Muscle layer of duodenum (tissue), 2 donors: ENCODE measurements around the gene RPL37A.
A peak's percentile ranks its signal among the peaks of the same experiment; 100 is the strongest.

Source experiments
- H3K27ac ChIP-seq: one replicate; pipeline ENCODE4 v1.7.0; 2013; ENCODE audit warnings: mild to moderate bottlenecking, low read length
- H3K27me3 ChIP-seq: one replicate; pipeline ENCODE4 v1.7.0; 2013; ENCODE audit warnings: low read depth, mild to moderate bottlenecking, control low read depth, low read length
- H3K36me3 ChIP-seq, 2 donors: one replicate each; pipeline ENCODE4 v1.7.0; 2013; ENCODE audit warnings: low read length in 2 of 2, control low read depth in 1 of 2, mild to moderate bottlenecking in 1 of 2; ENCODE audit not compliant: insufficient read depth in 2 of 2, control insufficient read depth in 1 of 2
- H3K4me1 ChIP-seq, 2 donors: one replicate each; pipeline ENCODE4 v1.7.0; 2013; ENCODE audit warnings: low read length in 2 of 2, mild to moderate bottlenecking in 2 of 2, control low read depth in 1 of 2, moderate library complexity in 1 of 2; ENCODE audit not compliant: insufficient read depth in 2 of 2, control insufficient read depth in 1 of 2
- H3K4me3 ChIP-seq, 2 donors: one replicate each; pipeline ENCODE4 v1.7.0; 2013; ENCODE audit warnings: low read length in 2 of 2, low read depth in 1 of 2, mild to moderate bottlenecking in 1 of 2
- H3K9me3 ChIP-seq, 2 donors: one replicate each; pipeline ENCODE4 v1.7.0; 2013; ENCODE audit warnings: low read length in 2 of 2, control low read depth in 1 of 2, mild to moderate bottlenecking in 1 of 2; ENCODE audit not compliant: control insufficient read depth in 1 of 2
- donor health status: healthy.

RPL37A gene

GRCh38 chr2:216536734-216537210, 38.1 kb downstream of the RPL37A start:
- H3K4me3 ChIP-seq, result no peak overlapping the region
- H3K9me3 ChIP-seq, result no peaks in the 10 kb centered on the region
- H3K36me3 ChIP-seq, result no peaks in the 10 kb centered on the region
- H3K27ac ChIP-seq, result peak overlapping the region; percentile 7
- H3K27me3 ChIP-seq, result no peaks in the 10 kb centered on the region
- H3K4me1 ChIP-seq, result peaks cover 8 to 31% of the 10 kb centered on the region in 2 donors

- H3K27ac ChIP-seq, result no peak overlapping the region
- H3K4me1 ChIP-seq, result peaks cover 8 to 31% of the 10 kb centered on the region in 2 donors
- no peaks in the 10 kb centered on the region for H3K36me3 ChIP-seq
These were observed 38.7 kb downstream of the RPL37A start for GRCh38 chr2:216537366-216537765.

GRCh38 chr2:216538538-216538937, 39.9 kb downstream of the RPL37A start:
- Histone ChIP-seq H3K36me3 (no peaks in the 10 kb centered on the region), H3K4me1 (peaks cover 8 to 31% of the 10 kb centered on the region in 2 donors), H3K9me3 (no peaks in the 10 kb centered on the region), H3K27ac (no peak overlapping the region), H3K27me3 (no peaks in the 10 kb centered on the region), H3K4me3 (no peak overlapping the region)

More at GRCh38 chr2:216537366-216537765, 38.7 kb downstream of the RPL37A start:
- no peak overlapping the region for H3K4me3 ChIP-seq
- no peaks in the 10 kb centered on the region for H3K9me3 ChIP-seq
- H3K27me3 ChIP-seq, result no peaks in the 10 kb centered on the region

GRCh38 chr2:216539120-216539519, 40.5 kb downstream of the RPL37A start:
- peaks cover 8 to 31% of the 10 kb centered on the region in 2 donors for H3K4me1 ChIP-seq
- H3K27ac ChIP-seq, result peak overlapping the region; percentile 47
- no peaks in the 10 kb centered on the region for H3K9me3 ChIP-seq
- H3K27me3 ChIP-seq, result no peaks in the 10 kb centered on the region
- no peaks in the 10 kb centered on the region for H3K36me3 ChIP-seq
- H3K4me3 ChIP-seq, result no peak overlapping the region

GRCh38 chr2:216539791-216540241, 41.2 kb downstream of the RPL37A start:
- H3K4me3 ChIP-seq, result no peak overlapping the region
- H3K4me1 ChIP-seq, result peaks cover 5 to 31% of the 10 kb centered on the region in 2 donors
- H3K27me3 ChIP-seq, result no peaks in the 10 kb centered on the region
- peak overlapping the region; percentile 47 for H3K27ac ChIP-seq
- no peaks in the 10 kb centered on the region for H3K36me3 ChIP-seq
- no peaks in the 10 kb centered on the region for H3K9me3 ChIP-seq

- H3K27ac ChIP-seq, result no peak overlapping the region
- H3K36me3 ChIP-seq, result no peaks in the 10 kb centered on the region
- peaks cover 0 to 26% of the 10 kb centered on the region in 2 donors for H3K4me1 ChIP-seq
- no peak overlapping the region for H3K4me3 ChIP-seq
- H3K27me3 ChIP-seq, result no peaks in the 10 kb centered on the region
- no peaks in the 10 kb centered on the region for H3K9me3 ChIP-seq
These were observed 42.3 kb downstream of the RPL37A start for GRCh38 chr2:216540920-216541319.

GRCh38 chr2:216541505-216541904, 42.9 kb downstream of the RPL37A start:
- Histone ChIP-seq H3K36me3 (no peaks in the 10 kb centered on the region), H3K27me3 (no peaks in the 10 kb centered on the region), H3K4me3 (no peak overlapping the region), H3K27ac (no peak overlapping the region), H3K9me3 (no peaks in the 10 kb centered on the region), H3K4me1 (peaks cover 0 to 24% of the 10 kb centered on the region in 2 donors)

GRCh38 chr2:216545359-216545758, 46.7 kb downstream of the RPL37A start:
- Histone ChIP-seq H3K4me1 (peaks cover 0 to 15% of the 10 kb centered on the region in 2 donors), H3K36me3 (no peaks in the 10 kb centered on the region), H3K4me3 (no peak overlapping the region), H3K27me3 (no peaks in the 10 kb centered on the region), H3K9me3 (no peaks in the 10 kb centered on the region), H3K27ac (no peak overlapping the region)

- no peaks in the 10 kb centered on the region for H3K9me3 ChIP-seq
- H3K27me3 ChIP-seq, result no peaks in the 10 kb centered on the region
- H3K27ac ChIP-seq, result peak overlapping the region; percentile 46
- no peak overlapping the region for H3K4me3 ChIP-seq
- H3K4me1 ChIP-seq, result peaks cover 0 to 7% of the 10 kb centered on the region in 2 donors
- no peaks in the 10 kb centered on the region for H3K36me3 ChIP-seq
These were observed 47.6 kb downstream of the RPL37A start for GRCh38 chr2:216546241-216546640.

GRCh38 chr2:216546641-216547403, 48.2 kb downstream of the RPL37A start:
- Histone ChIP-seq H3K9me3 (no peaks in the 10 kb centered on the region), H3K4me3 (no peak overlapping the region), H3K27ac (peak overlapping the region; percentile 46), H3K4me1 (peaks cover 0 to 7% of the 10 kb centered on the region in 2 donors), H3K36me3 (no peaks in the 10 kb centered on the region), H3K27me3 (no peaks in the 10 kb centered on the region)

- no peaks in the 10 kb centered on the region for H3K36me3 ChIP-seq
- no peaks in the 10 kb centered on the region for H3K9me3 ChIP-seq
- no peak overlapping the region for H3K4me3 ChIP-seq
- H3K4me1 ChIP-seq, result peaks cover 0 to 7% of the 10 kb centered on the region in 2 donors
- peak overlapping the region; percentile 7 for H3K27ac ChIP-seq
- no peaks in the 10 kb centered on the region for H3K27me3 ChIP-seq
These were observed 50.3 kb downstream of the RPL37A start for GRCh38 chr2:216548901-216549331.
